Activated T-cell treated with anti-CD3 and anti-CD28 coated beads, Interleukin-2, amount 50 U/mL, for 24 hours (primary cell): ENCODE results near the gene UGT2B15.
"Not testable (repeated sequence)": the region's sequence is repeated elsewhere in the genome, so short reads cannot be mapped to it uniquely, and the experiment has no call there.

Source experiments
- DNase-seq: peaks from one replicate; pipeline ENCODE4 v3.0.0-alpha.2; 2020
- H3K27ac Mint-ChIP-seq: 2 replicates; pipeline ENCODE4 v1.8.0; 2020; ENCODE audit warnings: mild to moderate bottlenecking, mixed read lengths
- H3K27me3 Mint-ChIP-seq: 2 replicates; pipeline ENCODE4 v1.8.0; 2020; ENCODE audit warnings: mixed read lengths
- H3K36me3 Mint-ChIP-seq: 2 replicates; pipeline ENCODE4 v1.8.0; 2020; ENCODE audit warnings: low read depth, mixed read lengths
- H3K4me1 Mint-ChIP-seq: 2 replicates; pipeline ENCODE4 v1.8.0; 2020; ENCODE audit warnings: low read depth, mixed read lengths
- H3K4me3 Mint-ChIP-seq: 2 replicates; pipeline ENCODE4 v1.8.0; 2020; ENCODE audit warnings: mild to moderate bottlenecking, moderate library complexity, mixed read lengths
- H3K9me3 Mint-ChIP-seq: 2 replicates; pipeline ENCODE4 v1.8.0; 2020; ENCODE audit warnings: mixed read lengths

The UGT2B15 gene

GRCh38 chr4:68668537-68669163 is 1.8 kb downstream of the UGT2B15 start:
- H3K9me3 Mint-ChIP-seq, H3K36me3 Mint-ChIP-seq, DNase-seq, H3K4me3 Mint-ChIP-seq, H3K27me3 Mint-ChIP-seq, H3K27ac Mint-ChIP-seq, H3K4me1 Mint-ChIP-seq: not testable (repeated sequence)

- not testable (repeated sequence) for H3K4me3 Mint-ChIP-seq, H3K9me3 Mint-ChIP-seq, H3K36me3 Mint-ChIP-seq, H3K27me3 Mint-ChIP-seq, DNase-seq, H3K4me1 Mint-ChIP-seq, H3K27ac Mint-ChIP-seq
Observed at GRCh38 chr4:68667551-68667950, 2.9 kb downstream of the UGT2B15 start.

- not testable (repeated sequence) for H3K4me1 Mint-ChIP-seq, H3K27me3 Mint-ChIP-seq, H3K36me3 Mint-ChIP-seq, H3K27ac Mint-ChIP-seq, DNase-seq, H3K4me3 Mint-ChIP-seq, H3K9me3 Mint-ChIP-seq
Observed at GRCh38 chr4:68664721-68665120, 5.7 kb downstream of the UGT2B15 start.

GRCh38 chr4:68662836-68663574 is 7.4 kb downstream of the UGT2B15 start:
- not testable (repeated sequence) for H3K27me3 Mint-ChIP-seq, H3K4me3 Mint-ChIP-seq

GRCh38 chr4:68658672-68659071 is 11.8 kb downstream of the UGT2B15 start:
- no peaks in the 10 kb centered on the region for H3K9me3 Mint-ChIP-seq
- H3K27me3 Mint-ChIP-seq, result peaks cover 2% of the 10 kb centered on the region
- H3K4me3 Mint-ChIP-seq, result no peak overlapping the region
- DNase-seq, result no peak
- no peak overlapping the region for H3K27ac Mint-ChIP-seq
- no peaks in the 10 kb centered on the region for H3K36me3 Mint-ChIP-seq
- peaks cover 1% of the 10 kb centered on the region for H3K4me1 Mint-ChIP-seq

More at GRCh38 chr4:68662836-68663574, 7.4 kb downstream of the UGT2B15 start:
- not testable (repeated sequence) for H3K36me3 Mint-ChIP-seq, H3K4me1 Mint-ChIP-seq, H3K9me3 Mint-ChIP-seq, DNase-seq, H3K27ac Mint-ChIP-seq

- not testable (repeated sequence) for H3K27ac Mint-ChIP-seq, H3K4me1 Mint-ChIP-seq, H3K9me3 Mint-ChIP-seq, H3K27me3 Mint-ChIP-seq, H3K36me3 Mint-ChIP-seq, H3K4me3 Mint-ChIP-seq, DNase-seq
Observed at GRCh38 chr4:68657022-68657594, 13.3 kb downstream of the UGT2B15 start.

- H3K4me1 Mint-ChIP-seq, H3K4me3 Mint-ChIP-seq, H3K9me3 Mint-ChIP-seq, H3K36me3 Mint-ChIP-seq, H3K27me3 Mint-ChIP-seq, H3K27ac Mint-ChIP-seq, DNase-seq: not testable (repeated sequence)
Observed at GRCh38 chr4:68656445-68656973, 13.9 kb downstream of the UGT2B15 start.

- no peak overlapping the region for H3K4me3 Mint-ChIP-seq
- H3K4me1 Mint-ChIP-seq, result no peaks in the 10 kb centered on the region
- H3K36me3 Mint-ChIP-seq, result no peaks in the 10 kb centered on the region
- peaks cover 2% of the 10 kb centered on the region for H3K27me3 Mint-ChIP-seq
- no peak for DNase-seq
- no peaks in the 10 kb centered on the region for H3K9me3 Mint-ChIP-seq
- no peak overlapping the region for H3K27ac Mint-ChIP-seq
Observed at GRCh38 chr4:68655764-68656444, 14.5 kb downstream of the UGT2B15 start.

GRCh38 chr4:68654946-68655721 is 15.3 kb downstream of the UGT2B15 start:
- peaks cover 2% of the 10 kb centered on the region for H3K27me3 Mint-ChIP-seq
- H3K27ac Mint-ChIP-seq, result no peak overlapping the region
- H3K4me3 Mint-ChIP-seq, result no peak overlapping the region
- H3K36me3 Mint-ChIP-seq, result no peaks in the 10 kb centered on the region
- no peak for DNase-seq
- no peaks in the 10 kb centered on the region for H3K9me3 Mint-ChIP-seq
- H3K4me1 Mint-ChIP-seq, result no peaks in the 10 kb centered on the region

- Mint-ChIP-seq H3K27me3 (peaks cover 2% of the 10 kb centered on the region), H3K27ac (no peak overlapping the region), H3K4me1 (no peaks in the 10 kb centered on the region), H3K9me3 (no peaks in the 10 kb centered on the region), H3K4me3 (no peak overlapping the region), H3K36me3 (no peaks in the 10 kb centered on the region)
- no peak for DNase-seq
Observed at GRCh38 chr4:68651932-68652331, 18.5 kb downstream of the UGT2B15 start.

GRCh38 chr4:68630371-68630770 is 40.1 kb downstream of the UGT2B15 start:
- Mint-ChIP-seq H3K9me3 (no peaks in the 10 kb centered on the region), H3K27me3 (no peaks in the 10 kb centered on the region), H3K36me3 (no peaks in the 10 kb centered on the region), H3K4me3 (no peak overlapping the region), H3K27ac (no peak overlapping the region), H3K4me1 (no peaks in the 10 kb centered on the region)
- no peak for DNase-seq

- not testable (repeated sequence) for H3K9me3 Mint-ChIP-seq, H3K4me1 Mint-ChIP-seq, DNase-seq, H3K36me3 Mint-ChIP-seq, H3K27me3 Mint-ChIP-seq, H3K4me3 Mint-ChIP-seq, H3K27ac Mint-ChIP-seq
Observed at GRCh38 chr4:68622731-68623130, 47.7 kb downstream of the UGT2B15 start.

GRCh38 chr4:68617003-68617698 is 53.3 kb downstream of the UGT2B15 start:
- Mint-ChIP-seq H3K27me3 (peaks cover 5% of the 10 kb centered on the region), H3K27ac (no peak overlapping the region), H3K9me3 (no peaks in the 10 kb centered on the region), H3K36me3 (no peaks in the 10 kb centered on the region), H3K4me3 (no peak overlapping the region), H3K4me1 (no peaks in the 10 kb centered on the region)
- no peak for DNase-seq
